ENCODE results near the gene LLGL1. TPM values are rescaled to one million over a fixed set of nuclear protein-coding genes. Genes with fewer than 3 reads are reported as not detected.

Gene LLGL1
- polyA plus RNA-seq, 3 donors: 0.52 to 10.8 (median 0.76) TPM

DNA sequence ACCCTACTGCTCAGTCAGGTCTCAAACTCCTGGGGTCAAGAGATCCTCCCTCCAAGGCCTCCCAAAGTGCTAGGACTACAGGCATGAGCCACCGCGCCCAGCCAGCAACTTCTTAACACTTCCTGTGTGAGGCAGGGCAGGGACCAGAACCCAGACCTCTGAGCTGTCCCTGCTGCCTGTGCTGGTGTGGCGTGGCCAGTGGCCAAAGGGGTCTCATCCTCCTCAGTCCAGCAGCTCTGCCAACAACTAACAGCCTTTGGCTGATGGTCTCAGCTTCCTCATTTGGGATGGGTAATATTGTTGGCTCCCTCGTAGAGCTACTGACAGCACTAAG is 1.4 kb upstream of the LLGL1 start:
- H3K36me3 Mint-ChIP-seq: no peaks in the 10 kb centered on the region
- intact Hi-C loops (cut with micrococcal nuclease): no loop called here
- H3K27me3 Mint-ChIP-seq (ENCODE audit: low read depth in 3 of 3): peaks cover 3 to 9% (median 3%) of the 10 kb centered on the region in 3 donors
- no peak overlapping the region for H3K4me2 ChIP-seq (replicated peaks; ENCODE audit: extremely low read depth, low read length, poor library complexity, severe bottlenecking)
- H3K4me1 Mint-ChIP-seq: peaks cover 23% of the 10 kb centered on the region
- no peaks in the 10 kb centered on the region for H3K27me3 ChIP-seq (ENCODE audit: control insufficient read depth in 2 of 2, insufficient read depth in 2 of 2, low read length in 2 of 2)
- H3K9ac ChIP-seq (ENCODE audit: insufficient read depth, low read length, poor library complexity, severe bottlenecking): no peak overlapping the region
- H3K4me1 ChIP-seq (ENCODE audit: control insufficient read depth in 1 of 2, insufficient read depth in 2 of 2, low read length in 2 of 2): peaks cover 13 to 17% of the 10 kb centered on the region in 2 donors
- no peaks in the 10 kb centered on the region for H3K79me2 ChIP-seq (ENCODE audit: insufficient read depth, low read length)
- H3K27ac Mint-ChIP-seq: peak overlapping the region in 1 of 7 donors; percentile 26
- no peak overlapping the region for H3K4me3 ChIP-seq (replicated peaks in 1 of 3; ENCODE audit: low read depth in 2 of 3, low read length in 3 of 3)
- H3K4me3 Mint-ChIP-seq: no peak overlapping the region
- H3K36me3 ChIP-seq (replicated peaks in 1 of 2; ENCODE audit: control insufficient read depth in 1 of 2, insufficient read depth in 2 of 2, low read length in 2 of 2): no peaks in the 10 kb centered on the region
- no peak overlapping the region for H3K27ac ChIP-seq (ENCODE audit: low read depth in 1 of 2, low read length in 2 of 2)
- peaks cover 0 to 2% (median 0%) of the 10 kb centered on the region in 7 donors for H3K9me3 Mint-ChIP-seq
- no peak overlapping the region for H2AFZ ChIP-seq (ENCODE audit: insufficient read depth, low read depth, low read length, poor library complexity, severe bottlenecking)
- DNase-seq: no peak
- no peaks in the 10 kb centered on the region for H3K9me3 ChIP-seq (replicated peaks in 1 of 2; ENCODE audit: control insufficient read depth in 1 of 2, insufficient read depth in 1 of 2, low read length in 2 of 2)
- TF ChIP-seq, protein P1, sequence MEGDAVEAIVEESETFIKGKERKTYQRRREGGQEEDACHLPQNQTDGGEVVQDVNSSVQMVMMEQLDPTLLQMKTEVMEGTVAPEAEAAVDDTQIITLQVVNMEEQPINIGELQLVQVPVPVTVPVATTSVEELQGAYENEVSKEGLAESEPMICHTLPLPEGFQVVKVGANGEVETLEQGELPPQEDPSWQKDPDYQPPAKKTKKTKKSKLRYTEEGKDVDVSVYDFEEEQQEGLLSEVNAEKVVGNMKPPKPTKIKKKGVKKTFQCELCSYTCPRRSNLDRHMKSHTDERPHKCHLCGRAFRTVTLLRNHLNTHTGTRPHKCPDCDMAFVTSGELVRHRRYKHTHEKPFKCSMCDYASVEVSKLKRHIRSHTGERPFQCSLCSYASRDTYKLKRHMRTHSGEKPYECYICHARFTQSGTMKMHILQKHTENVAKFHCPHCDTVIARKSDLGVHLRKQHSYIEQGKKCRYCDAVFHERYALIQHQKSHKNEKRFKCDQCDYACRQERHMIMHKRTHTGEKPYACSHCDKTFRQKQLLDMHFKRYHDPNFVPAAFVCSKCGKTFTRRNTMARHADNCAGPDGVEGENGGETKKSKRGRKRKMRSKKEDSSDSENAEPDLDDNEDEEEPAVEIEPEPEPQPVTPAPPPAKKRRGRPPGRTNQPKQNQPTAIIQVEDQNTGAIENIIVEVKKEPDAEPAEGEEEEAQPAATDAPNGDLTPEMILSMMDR (IDR thresholded peaks at IDR 0.05): no peak
- 14% methylated on average over 1 of the region's 4 CpGs for WGBS (ENCODE audit: insufficient coverage)
- peaks cover 3% of the 10 kb centered on the region for H4K20me1 ChIP-seq (ENCODE audit: insufficient read depth, low read length)

DNA sequence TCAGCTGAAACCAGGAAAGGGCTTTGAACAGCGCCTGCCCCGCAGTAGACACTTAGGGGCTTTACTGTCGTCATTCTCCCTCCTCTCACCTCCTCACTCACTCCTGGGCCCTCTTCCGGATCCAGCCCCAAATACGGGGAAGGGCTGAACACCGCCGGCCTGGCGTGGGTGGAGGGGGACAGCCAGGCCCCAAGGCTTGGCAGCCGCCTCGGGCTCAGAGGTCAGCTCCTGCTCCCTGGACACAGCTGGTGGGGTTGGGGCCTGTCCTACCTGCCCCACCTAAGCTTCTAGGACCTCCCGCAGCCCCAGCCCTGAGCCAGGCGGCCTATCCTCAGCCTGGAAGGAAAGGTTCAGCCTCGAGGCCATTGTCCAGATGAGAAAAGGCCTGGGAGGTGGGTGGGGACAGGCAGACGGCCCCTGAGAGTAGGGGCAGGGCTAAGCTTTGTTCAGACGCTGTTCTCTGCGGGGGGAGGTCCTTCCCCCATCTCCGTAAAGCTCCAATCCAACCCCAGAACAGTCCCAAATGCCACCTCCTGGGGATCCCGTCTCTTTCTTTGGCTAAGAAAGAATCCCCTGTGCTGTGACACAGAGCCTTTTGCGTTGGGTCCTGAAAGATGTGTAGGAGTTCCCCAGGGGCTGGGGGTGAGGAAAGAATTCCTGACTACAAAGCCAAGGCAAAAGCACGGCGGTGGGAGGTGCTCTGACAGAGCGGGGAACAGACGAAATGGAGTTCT is 881 bp upstream of the LLGL1 start:
- TF ChIP-seq, protein P1 (IDR thresholded peaks at IDR 0.05): no peak
- peak overlapping the region; percentile 76 for H2AFZ ChIP-seq (ENCODE audit: insufficient read depth, low read depth, low read length, poor library complexity, severe bottlenecking)
- Mint-ChIP-seq H3K4me3 (peak overlapping the region; percentile 58 to 79), H3K27me3 (ENCODE audit: low read depth in 3 of 3) (peaks cover 3 to 9% (median 5%) of the 10 kb centered on the region in 3 donors), H3K27ac (peak overlapping the region in 2 of 7 donors; percentile 13 to 19), H3K36me3 (no peaks in the 10 kb centered on the region), H3K4me1 (peaks cover 23% of the 10 kb centered on the region), H3K9me3 (peaks cover 0 to 2% (median 0%) of the 10 kb centered on the region in 7 donors)
- H4K20me1 ChIP-seq (ENCODE audit: insufficient read depth, low read length): peaks cover 3% of the 10 kb centered on the region
- peak overlapping the region in 1 of 3 experiments; percentile 68 for H3K4me3 ChIP-seq (replicated peaks in 1 of 3; ENCODE audit: low read depth in 2 of 3, low read length in 3 of 3)
- no peaks in the 10 kb centered on the region for H3K79me2 ChIP-seq (ENCODE audit: insufficient read depth, low read length)
- H3K27me3 ChIP-seq (ENCODE audit: control insufficient read depth in 2 of 2, insufficient read depth in 2 of 2, low read length in 2 of 2): no peaks in the 10 kb centered on the region
- H3K36me3 ChIP-seq (replicated peaks in 1 of 2; ENCODE audit: control insufficient read depth in 1 of 2, insufficient read depth in 2 of 2, low read length in 2 of 2): no peaks in the 10 kb centered on the region
- H3K4me1 ChIP-seq (ENCODE audit: control insufficient read depth in 1 of 2, insufficient read depth in 2 of 2, low read length in 2 of 2): peaks cover 13 to 17% of the 10 kb centered on the region in 2 donors
- WGBS (ENCODE audit: insufficient coverage): 60% methylated on average over 15 of the region's 23 CpGs
- intact Hi-C loops (cut with micrococcal nuclease): no loop called here
- H3K9ac ChIP-seq (ENCODE audit: insufficient read depth, low read length, poor library complexity, severe bottlenecking): no peak overlapping the region
- no peaks in the 10 kb centered on the region for H3K9me3 ChIP-seq (replicated peaks in 1 of 2; ENCODE audit: control insufficient read depth in 1 of 2, insufficient read depth in 1 of 2, low read length in 2 of 2)
- no peak overlapping the region for H3K27ac ChIP-seq (ENCODE audit: low read depth in 1 of 2, low read length in 2 of 2)
- peak overlapping the region; percentile 76 for H3K4me2 ChIP-seq (replicated peaks; ENCODE audit: extremely low read depth, low read length, poor library complexity, severe bottlenecking)
- DNase-seq: no peak
